ENCODE data around the gene RNASEH2B.

DNA sequence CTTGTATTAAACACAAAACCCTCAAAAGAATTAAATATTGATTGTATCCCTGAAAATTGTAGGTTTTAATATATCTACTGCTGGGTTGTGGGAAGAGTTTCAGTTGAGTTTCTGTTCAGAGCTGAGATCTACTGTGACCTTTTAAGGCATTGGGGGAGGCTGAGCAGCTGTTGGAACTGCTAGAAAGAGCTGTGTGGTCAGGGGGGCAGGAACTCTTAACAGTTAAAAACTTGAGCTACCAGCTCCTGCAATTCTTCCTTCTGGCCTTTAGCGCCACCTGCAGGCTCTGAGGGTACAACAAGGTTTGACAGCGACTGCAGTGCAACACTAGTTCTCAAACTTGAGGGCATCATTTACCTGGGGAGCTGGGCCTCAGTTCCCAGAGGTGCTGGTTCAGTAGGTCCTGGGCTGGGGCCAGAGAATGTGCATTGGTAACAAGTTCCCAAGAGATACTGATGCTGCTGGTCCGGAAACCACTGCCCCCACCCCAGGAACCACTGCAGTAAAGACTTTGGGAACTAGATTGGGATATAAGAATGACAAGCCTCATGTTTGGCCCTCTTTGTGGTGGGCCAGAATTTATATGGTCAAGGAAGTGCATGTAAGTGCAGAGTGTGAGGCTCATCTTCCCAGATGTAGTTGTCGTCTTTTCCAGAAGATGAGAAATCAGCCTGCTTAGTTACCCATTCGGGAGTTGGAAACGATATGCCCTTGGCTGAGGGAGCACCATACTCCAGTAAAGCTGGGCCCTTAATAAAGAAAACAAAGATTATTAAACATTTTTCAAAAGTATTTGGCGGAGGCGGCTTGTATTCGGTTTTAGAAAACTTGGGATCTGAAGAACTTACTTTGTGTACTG, 2.6 kb downstream of the RNASEH2B start:
- TF ChIP-seq, protein P1, sequence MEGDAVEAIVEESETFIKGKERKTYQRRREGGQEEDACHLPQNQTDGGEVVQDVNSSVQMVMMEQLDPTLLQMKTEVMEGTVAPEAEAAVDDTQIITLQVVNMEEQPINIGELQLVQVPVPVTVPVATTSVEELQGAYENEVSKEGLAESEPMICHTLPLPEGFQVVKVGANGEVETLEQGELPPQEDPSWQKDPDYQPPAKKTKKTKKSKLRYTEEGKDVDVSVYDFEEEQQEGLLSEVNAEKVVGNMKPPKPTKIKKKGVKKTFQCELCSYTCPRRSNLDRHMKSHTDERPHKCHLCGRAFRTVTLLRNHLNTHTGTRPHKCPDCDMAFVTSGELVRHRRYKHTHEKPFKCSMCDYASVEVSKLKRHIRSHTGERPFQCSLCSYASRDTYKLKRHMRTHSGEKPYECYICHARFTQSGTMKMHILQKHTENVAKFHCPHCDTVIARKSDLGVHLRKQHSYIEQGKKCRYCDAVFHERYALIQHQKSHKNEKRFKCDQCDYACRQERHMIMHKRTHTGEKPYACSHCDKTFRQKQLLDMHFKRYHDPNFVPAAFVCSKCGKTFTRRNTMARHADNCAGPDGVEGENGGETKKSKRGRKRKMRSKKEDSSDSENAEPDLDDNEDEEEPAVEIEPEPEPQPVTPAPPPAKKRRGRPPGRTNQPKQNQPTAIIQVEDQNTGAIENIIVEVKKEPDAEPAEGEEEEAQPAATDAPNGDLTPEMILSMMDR (conservative IDR thresholded peaks at IDR 0.05), result peak; percentile 89
- no peak for TF ChIP-seq ZFX (IDR thresholded peaks at IDR 0.05)
